Stimulated activated CD8-positive, alpha-beta memory T cell treated with anti-CD3 and anti-CD28 coated beads, Interleukin-4, amount 100 ng/mL, for 48 hours (primary cell): ENCODE results near the gene POF1B.
A peak's percentile ranks its signal among the peaks of the same experiment; 100 is the strongest.
"Not testable (repeated sequence)": the region's sequence is repeated elsewhere in the genome, so short reads cannot be mapped to it uniquely, and the experiment has no call there.

ENCODE experiments used
- DNase-seq: peaks from one replicate; pipeline ENCODE4 v3.0.0-alpha.2; 2020

Gene POF1B, protein sequence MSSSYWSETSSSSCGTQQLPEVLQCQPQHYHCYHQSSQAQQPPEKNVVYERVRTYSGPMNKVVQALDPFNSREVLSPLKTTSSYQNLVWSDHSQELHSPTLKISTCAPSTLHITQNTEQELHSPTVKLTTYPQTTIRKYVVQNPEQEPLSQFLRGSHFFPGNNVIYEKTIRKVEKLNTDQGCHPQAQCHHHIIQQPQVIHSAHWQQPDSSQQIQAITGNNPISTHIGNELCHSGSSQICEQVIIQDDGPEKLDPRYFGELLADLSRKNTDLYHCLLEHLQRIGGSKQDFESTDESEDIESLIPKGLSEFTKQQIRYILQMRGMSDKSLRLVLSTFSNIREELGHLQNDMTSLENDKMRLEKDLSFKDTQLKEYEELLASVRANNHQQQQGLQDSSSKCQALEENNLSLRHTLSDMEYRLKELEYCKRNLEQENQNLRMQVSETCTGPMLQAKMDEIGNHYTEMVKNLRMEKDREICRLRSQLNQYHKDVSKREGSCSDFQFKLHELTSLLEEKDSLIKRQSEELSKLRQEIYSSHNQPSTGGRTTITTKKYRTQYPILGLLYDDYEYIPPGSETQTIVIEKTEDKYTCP

GRCh38 chrX:85379174-85379907 is at the start of gene POF1B:
TSS of gene POF1B (minus strand) at chrX:85379665. CDS start at chrX:85379454, 211 bp downstream.
- no peak for DNase-seq

DNA sequence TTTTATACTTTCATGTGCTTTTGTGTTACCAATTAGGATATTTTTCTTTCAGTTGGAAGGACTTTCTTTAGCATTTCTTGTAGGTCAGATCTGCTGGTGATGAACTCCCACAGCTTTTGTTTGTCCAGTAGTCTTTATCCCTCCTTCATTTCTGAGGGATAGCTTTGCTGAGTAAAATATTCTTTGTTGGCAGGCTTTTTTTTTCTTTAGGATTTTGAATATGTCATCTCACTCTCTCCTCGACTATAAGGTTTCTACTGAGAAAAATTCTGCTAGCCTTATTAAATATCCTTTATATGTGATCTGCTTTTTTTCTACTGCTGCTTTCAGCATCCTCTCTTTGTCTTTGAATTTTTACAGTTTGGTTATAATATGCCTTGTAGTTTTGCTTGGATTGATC is 49.6 kb upstream of the POF1B start:
- no peak for DNase-seq

GRCh38 chrX:85419293-85419692 is 39.8 kb upstream of the POF1B start:
- DNase-seq, result no peak

DNA sequence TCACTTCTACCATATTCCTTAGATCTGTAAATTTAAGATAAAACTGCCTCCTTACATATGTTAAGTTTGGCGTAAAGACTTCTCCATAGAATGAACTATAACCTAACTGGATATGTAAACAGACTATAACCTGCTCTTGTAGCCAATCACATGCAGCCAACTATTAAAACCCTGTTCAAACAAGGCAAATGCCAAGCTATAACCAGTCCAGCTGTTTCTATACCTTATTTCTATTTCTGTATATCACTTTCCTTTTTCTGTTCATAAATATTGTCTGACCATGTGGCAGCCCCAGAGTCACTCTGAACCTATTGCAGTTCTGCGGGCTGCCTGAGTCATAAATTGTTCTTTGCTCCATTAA is 12.4 kb upstream of the POF1B start:
- no peak for DNase-seq

DNA sequence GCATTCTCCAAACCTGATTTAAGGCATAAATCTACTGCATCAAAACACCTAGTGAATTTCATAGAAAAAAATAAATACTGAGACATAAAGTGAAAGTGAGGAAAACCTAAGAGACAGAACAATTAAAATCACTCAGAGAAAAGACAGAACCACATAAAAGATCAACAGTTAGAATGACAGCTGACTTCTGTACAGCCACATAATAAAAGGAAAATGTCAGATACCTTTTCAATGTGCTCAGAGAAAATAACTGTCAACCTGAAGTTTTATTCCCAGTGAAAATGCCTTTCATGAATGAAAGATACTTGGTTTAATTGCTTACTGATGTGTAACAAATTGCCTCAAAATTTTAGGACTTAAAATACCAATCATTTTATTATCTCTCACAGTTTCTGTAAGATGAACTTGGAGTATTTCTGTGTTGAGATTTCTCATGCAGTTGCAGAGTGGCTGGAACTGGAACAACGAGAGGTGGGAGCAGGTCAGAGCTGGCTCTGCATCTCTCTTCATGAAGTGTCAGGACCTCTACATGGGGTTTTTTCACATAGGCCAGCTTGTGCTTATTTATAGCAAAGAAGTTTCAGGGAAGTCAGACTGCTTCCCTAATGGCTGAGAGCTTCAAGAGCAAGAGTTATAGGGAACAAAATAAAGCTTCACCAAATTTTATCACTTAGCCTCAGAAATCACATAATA is 11.9 kb upstream of the POF1B start:
- no peak for DNase-seq

- no peak for DNase-seq
These were observed 2.1 kb upstream of the POF1B start for GRCh38 chrX:85381602-85382001.

GRCh38 chrX:85378461-85378860 is 1.0 kb downstream of the POF1B start:
- no peak for DNase-seq

GRCh38 chrX:85375333-85375738 is 4.1 kb downstream of the POF1B start:
- DNase-seq, result no peak

GRCh38 chrX:85365370-85365995 is 14.0 kb downstream of the POF1B start:
- DNase-seq, result no peak

GRCh38 chrX:85359051-85359450 is 20.4 kb downstream of the POF1B start:
- DNase-seq, result no peak

GRCh38 chrX:85345523-85345922 is 33.9 kb downstream of the POF1B start:
- no peak for DNase-seq

DNA sequence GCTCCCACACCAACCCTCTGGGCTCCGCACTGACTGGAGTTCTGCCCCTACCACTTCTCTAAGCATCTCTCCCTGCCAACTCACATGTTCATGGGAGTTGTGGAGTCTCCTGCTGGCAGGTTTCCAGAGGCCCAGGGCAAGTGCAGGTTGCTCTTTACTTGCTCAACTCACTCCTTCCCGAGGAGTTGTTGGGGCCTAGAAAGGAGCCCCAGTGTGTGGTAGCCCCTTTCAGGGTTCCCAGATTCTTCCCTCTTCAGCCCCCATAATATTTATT is 52.5 kb downstream of the POF1B start:
- no peak for DNase-seq

DNA sequence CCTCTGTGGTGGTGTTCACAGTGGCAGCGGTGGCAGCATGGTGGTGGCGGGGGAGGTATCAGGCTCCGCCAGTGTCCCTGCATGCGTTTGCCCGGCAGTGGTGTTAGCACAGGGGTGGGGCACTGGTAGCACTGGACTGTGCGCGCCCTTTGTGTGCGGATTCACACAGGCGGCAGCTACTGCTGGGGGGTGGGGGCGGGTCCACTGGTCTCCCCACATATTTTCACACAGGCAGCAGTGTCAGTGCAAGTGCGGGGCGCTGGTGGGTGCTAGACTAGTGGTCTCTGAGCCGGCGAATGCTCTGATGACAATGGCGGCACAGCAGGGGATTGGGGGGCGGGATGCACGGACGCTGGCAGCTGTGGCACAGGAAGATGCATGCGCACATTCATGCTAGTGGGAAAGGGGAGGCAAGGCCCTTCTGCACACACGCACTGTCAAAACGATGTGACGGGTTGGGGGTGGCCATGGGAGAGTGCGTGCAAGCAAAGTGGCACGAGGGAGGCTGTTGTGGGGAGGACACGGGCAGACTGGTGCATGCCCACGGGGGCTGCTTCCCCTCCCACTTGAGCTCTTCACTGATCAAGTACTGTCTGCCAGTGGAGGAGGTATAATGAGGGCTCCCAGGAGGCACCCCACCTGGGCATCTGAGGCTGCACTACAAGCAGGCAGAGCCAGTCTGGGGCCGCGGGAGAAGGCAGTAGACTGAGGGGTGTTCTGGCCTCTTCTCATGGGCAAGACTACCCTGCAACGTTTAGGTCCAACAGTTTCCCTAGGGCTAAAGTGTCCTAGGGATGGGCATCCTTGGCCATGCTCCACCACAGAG is 53.0 kb downstream of the POF1B start:
- DNase-seq, result no peak

- DNase-seq, result not testable (repeated sequence)
These were observed 68.1 kb downstream of the POF1B start for GRCh38 chrX:85311348-85311747.

- DNase-seq, result no peak
These were observed 69.7 kb downstream of the POF1B start for GRCh38 chrX:85309717-85310116.

DNA sequence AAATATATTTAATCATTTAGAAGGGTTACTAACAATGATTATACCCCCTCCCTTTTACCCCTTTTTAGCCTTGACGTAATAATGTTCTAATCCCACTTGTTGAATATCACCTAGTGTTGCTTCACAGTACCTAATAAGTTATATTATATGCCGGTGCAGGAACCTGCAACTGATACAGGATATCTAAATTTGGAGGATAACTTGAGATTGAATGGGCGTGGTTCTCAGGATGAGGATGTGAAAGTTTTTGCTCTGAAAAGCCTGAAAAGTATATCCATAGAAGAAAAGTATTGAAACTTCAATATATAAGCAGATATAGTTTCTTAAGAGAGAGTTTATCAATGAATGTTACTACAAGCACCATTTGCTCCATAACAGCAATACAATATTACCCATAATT is 75.9 kb downstream of the POF1B start:
- no peak for DNase-seq

- DNase-seq, result no peak
These were observed 90.3 kb downstream of the POF1B start for GRCh38 chrX:85288992-85289723.

- DNase-seq, result not testable (repeated sequence)
These were observed 94.2 kb downstream of the POF1B start for GRCh38 chrX:85285286-85285685.

DNA sequence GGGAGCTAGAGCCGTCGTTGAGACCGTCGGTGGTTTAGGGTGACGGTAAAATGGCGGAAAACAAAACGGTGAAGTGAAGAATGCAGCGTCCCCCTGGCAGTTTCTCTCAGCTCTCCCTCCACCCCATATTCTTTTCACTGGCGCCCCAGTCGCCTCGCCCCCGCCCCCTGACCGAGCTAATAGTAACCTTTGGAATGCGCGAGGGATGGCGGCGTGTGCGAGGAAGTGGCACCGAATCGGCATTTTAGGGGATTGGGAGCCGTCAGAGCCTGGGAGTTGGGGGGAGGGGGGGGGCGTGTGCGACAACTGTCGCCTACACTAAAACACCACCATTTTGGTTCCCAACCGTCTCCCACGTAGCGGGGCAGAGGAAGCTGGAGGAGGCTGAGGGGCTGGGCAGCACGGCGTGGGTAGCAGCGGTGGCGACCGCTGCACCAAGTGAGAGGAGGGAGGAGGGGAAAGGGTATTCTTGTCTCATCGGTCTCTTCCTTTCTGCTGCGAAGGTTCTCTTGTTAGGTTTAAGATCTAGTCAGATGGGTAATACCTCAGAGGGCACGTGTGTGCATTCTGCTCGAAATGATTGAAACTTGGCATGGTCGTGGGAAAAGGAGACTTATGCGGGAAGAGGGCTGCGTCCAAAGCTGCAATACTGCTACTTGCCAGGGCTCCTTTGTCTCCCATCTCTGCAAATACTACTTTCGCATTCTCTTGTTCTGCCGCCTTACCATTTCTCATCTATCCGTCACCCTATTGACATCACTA is 134.8 kb downstream of the POF1B start:
- DNase-seq, result peak; percentile 21

DNA sequence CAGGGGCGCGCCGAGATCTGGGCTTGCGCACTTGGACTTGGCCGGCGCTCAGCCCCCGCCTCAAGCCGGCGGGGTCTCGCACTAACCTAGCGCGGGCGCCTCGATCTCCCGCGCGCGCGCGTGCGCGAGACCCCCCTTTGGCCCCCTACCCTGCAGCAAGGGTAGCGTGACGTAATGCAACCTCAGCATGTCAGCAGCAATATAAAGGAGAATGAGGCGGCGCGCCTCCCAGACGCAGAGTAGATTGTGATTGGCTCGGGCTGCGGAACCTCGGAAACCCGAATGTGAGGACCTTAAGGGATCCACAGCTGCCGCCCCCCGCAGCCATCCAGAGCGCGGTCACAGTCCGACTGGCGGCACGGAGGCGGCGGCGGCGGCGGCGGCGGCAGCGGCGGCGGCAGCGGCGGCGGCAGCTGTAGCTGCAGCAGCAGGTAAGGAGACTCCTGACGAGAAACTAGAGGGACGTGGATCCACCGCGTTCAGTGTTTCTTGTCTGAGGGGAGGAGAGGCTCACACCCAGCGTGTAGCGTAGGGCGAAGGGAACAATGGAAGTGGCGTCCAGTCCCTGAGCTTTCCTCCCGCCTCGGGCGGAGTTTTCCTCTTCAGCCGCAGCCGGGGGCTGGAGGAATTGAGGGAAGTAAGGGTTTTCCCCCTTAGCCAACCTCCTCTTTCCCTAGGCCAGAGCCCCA is 135.6 kb downstream of the POF1B start, which contains the start of the genes SATL1 and ZNF711:
TSS of gene SATL1 (minus strand) at position 19 of the 689 bp plus-strand sequence. CDS start 134,811 bp downstream, outside the sequence.
TSS of gene ZNF711 (plus strand) at position 231 of the 689 bp plus-strand sequence. CDS start 3,582 bp downstream, outside the sequence.
- DNase-seq, result peak; percentile 27
